Psoas muscle (tissue), 8 donors: Measurements from ENCODE around the gene DEDD. TPM values are rescaled to one million over a fixed set of nuclear protein-coding genes. Genes with fewer than 3 reads are reported as not detected.

Experiments used
- ATAC-seq, 4 donors: fragments of 200-7000 bp; cut with Tn5 transposase; one replicate each; pipeline ENCODE4 v1.9.1; 2020; ENCODE audit warnings: moderate library complexity in 3 of 4, mild to moderate bottlenecking in 2 of 4
- DNase-seq, 2 donors: peaks; one replicate each; pipeline ENCODE4 v3.0.0-alpha.2; 2020
- H3K27ac ChIP-seq: fragments of 200-600 bp; one replicate; pipeline ENCODE4 v1.8.0; 2022
- H3K27me3 ChIP-seq, 3 donors: fragments of 200-600 bp in 1 of 3; one replicate each; pipeline versions ENCODE4 v1.6.1 to v1.8.0; 2013 to 2022; ENCODE audit warnings: low read length in 2 of 3, mild to moderate bottlenecking in 2 of 3, moderate library complexity in 1 of 3; ENCODE audit not compliant: insufficient read depth in 3 of 3
- H3K36me3 ChIP-seq, 2 donors: fragments of 200-600 bp in 1 of 2; one replicate each; pipeline versions ENCODE4 v1.6.1 to v1.8.0; 2013 to 2022; ENCODE audit warnings: low read depth in 1 of 2, mild to moderate bottlenecking in 1 of 2, moderate library complexity in 1 of 2; ENCODE audit not compliant: insufficient read depth in 1 of 2
- H3K4me1 ChIP-seq: fragments of 200-600 bp; one replicate; pipeline ENCODE4 v1.8.0; 2022
- H3K4me3 ChIP-seq: fragments of 200-600 bp; one replicate; pipeline ENCODE4 v1.8.0; 2022; ENCODE audit warnings: mild to moderate bottlenecking
- H3K9me3 ChIP-seq: fragments of 200-600 bp; one replicate; pipeline ENCODE4 v1.8.0; 2022
- WGBS, 3 donors: extraction: QIAGEN DNeasy Blood & Tissue Kit; methylation state at CpG; one replicate each; pipeline versions ENCODE4 v1.1.6 to v1.1.7; 2013; 5-methylcytosine and 5-hydroxymethylcytosine counted together
- intact Hi-C, 2 donors: fragments of 100-400 bp; cut with DNase I; formaldehyde crosslinking; loops; one replicate each; pipeline versions ENCODE4 v1.11.0 to v1.14.2; 2022
- long read RNA-seq, 2 donors: library from polyadenylated mRNA; unstranded; transcript quantifications; one replicate each; pipeline ENCODE4 v2.0.0, GENCODE V29; 2021
- polyA plus RNA-seq, 3 donors: library from polyadenylated mRNA; stranded (reverse); fragments of 200-250 nt; gene quantifications; one replicate each; pipeline ENCODE4 v1.2.3, GENCODE V29; 2013
- total RNA-seq, 4 donors: library from RNA; stranded (reverse); fragmentation: NEBNext Ultra II Directional in 2 of 4; extraction: Animal tissue kit (Norgen Biotek cat#: 25700) in 2 of 4; gene quantifications; one replicate each; pipeline versions ENCODE4 v1.2.1 to v1.2.4, GENCODE V29; 2021 to 2023
- TF ChIP-seq, protein P1 (sequence below): fragments of 200-600 bp; IDR thresholded peaks from one replicate; pipeline ENCODE4 v1.8.0; 2022; ENCODE audit warnings: antibody characterized with exemption
- donor health status: healthy with polysubstance abuse.
- donor health status: DM: no; HTN: no; CAD: no; lungs with moderate emphysema.
- donor health status: Bipolar disorder and iron deficiency.
- donor health status: healthy.
- donor health status: DM: yes; HTN: yes; CAD: no.
- donor health status: DM: no; HTN: no; CAD: no.
- donor health status: DM: no; HTN: no; CAD: no.
- donor health status: DM: yes; HTN: yes; CAD: no.

Gene DEDD, protein sequence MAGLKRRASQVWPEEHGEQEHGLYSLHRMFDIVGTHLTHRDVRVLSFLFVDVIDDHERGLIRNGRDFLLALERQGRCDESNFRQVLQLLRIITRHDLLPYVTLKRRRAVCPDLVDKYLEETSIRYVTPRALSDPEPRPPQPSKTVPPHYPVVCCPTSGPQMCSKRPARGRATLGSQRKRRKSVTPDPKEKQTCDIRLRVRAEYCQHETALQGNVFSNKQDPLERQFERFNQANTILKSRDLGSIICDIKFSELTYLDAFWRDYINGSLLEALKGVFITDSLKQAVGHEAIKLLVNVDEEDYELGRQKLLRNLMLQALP
- 10 to 100 TPM; 30.4 to 70.8 (median 51.5) TPM for total RNA-seq
- 10 to 100 TPM; 45.8 to 65.4 (median 63.5) TPM for polyA plus RNA-seq
- long read RNA-seq, donor 1, transcript DEDD-202 (6 exons, 2,345 nt): major isoform, 14 of 22 reads
- long read RNA-seq, donor 1, partial matches to known transcripts: 3 of 22 reads
- long read RNA-seq, donor 1, other reads (novel, unspliced or antisense): 1 of 22 reads
- long read RNA-seq, donor 2, transcript DEDD-202 (6 exons, 2,345 nt): major isoform, 55 of 68 reads
- long read RNA-seq, donor 2, partial matches to known transcripts: 4 of 68 reads
- long read RNA-seq, donor 2, other reads (novel, unspliced or antisense): 4 of 68 reads

GRCh38 chr1:161132410-161133219 is at the start of gene DEDD:
DEDD (minus strand) TSS chr1:161132667; CDS start chr1:161124462, 8,205 bp downstream.
- peak within 1 kb of the TSS; percentile 92 for H3K27ac ChIP-seq
- no peaks in the 10 kb centered on the region for H3K9me3 ChIP-seq
- peak within 1 kb of the TSS; percentile 71 for H3K4me3 ChIP-seq
- intact Hi-C loops: loop anchor here (1.0 to 5.0 kb wide), 3 partner anchors 22 to 85 kb away; partner anchors contain the start of genes B4GALT3 (in 1 of the 2) and USF1 (in 1 of the 2)
- 0% methylated on average over 43 to 68 of the region's 68 CpGs for WGBS, 3 donors
- peaks cover 9 to 31% of the 10 kb centered on the region in 2 donors for H3K36me3 ChIP-seq
- peak; percentile 95 to 98 for DNase-seq
- H3K27me3 ChIP-seq: no peaks in the 10 kb centered on the region
- TF ChIP-seq, protein P1, sequence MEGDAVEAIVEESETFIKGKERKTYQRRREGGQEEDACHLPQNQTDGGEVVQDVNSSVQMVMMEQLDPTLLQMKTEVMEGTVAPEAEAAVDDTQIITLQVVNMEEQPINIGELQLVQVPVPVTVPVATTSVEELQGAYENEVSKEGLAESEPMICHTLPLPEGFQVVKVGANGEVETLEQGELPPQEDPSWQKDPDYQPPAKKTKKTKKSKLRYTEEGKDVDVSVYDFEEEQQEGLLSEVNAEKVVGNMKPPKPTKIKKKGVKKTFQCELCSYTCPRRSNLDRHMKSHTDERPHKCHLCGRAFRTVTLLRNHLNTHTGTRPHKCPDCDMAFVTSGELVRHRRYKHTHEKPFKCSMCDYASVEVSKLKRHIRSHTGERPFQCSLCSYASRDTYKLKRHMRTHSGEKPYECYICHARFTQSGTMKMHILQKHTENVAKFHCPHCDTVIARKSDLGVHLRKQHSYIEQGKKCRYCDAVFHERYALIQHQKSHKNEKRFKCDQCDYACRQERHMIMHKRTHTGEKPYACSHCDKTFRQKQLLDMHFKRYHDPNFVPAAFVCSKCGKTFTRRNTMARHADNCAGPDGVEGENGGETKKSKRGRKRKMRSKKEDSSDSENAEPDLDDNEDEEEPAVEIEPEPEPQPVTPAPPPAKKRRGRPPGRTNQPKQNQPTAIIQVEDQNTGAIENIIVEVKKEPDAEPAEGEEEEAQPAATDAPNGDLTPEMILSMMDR: no peak
- peaks cover 52% of the 10 kb centered on the region for H3K4me1 ChIP-seq
- ATAC-seq: peak; percentile 94 to 96 (median 95)

DNA sequence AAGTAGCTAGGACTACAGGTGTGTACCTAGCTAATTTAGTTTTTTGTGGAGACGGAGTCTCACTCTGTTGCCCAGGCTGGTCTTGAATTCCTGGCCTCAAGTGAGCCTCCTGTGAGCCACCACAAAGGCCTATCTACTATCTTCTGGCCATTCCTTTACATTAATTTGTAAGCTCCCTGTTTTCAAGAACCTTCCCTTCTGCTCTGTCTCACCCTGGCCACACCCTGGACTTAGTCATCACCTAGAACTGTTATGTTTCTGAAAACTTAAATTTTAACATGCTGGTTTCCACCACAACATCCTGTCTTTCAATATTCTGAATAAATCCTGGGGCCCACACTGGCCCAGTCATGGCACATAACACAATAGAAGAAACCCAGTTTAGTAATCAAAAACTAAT is 49.7 kb upstream of the DEDD start:
- H3K9me3 ChIP-seq: no peaks in the 10 kb centered on the region
- H3K4me1 ChIP-seq: peaks cover 16% of the 10 kb centered on the region
- TF ChIP-seq, protein P1: no peak
- intact Hi-C loops: no loop called here
- ATAC-seq: no peak
- WGBS, 3 donors: 98 to 100% (median 100%) methylated on average over 1 of the region's 1 CpG
- peak in 1 of 2 donors; percentile 3 for DNase-seq
- no peak overlapping the region for H3K4me3 ChIP-seq
- H3K27me3 ChIP-seq: no peaks in the 10 kb centered on the region
- H3K36me3 ChIP-seq: no peaks in the 10 kb centered on the region
- no peak overlapping the region for H3K27ac ChIP-seq

GRCh38 chr1:161180639-161181038 is 48.2 kb upstream of the DEDD start:
- no peak overlapping the region for H3K27ac ChIP-seq
- peaks cover 21% of the 10 kb centered on the region for H3K4me1 ChIP-seq
- intact Hi-C loops: no loop called here
- H3K36me3 ChIP-seq: peaks cover 0 to 8% of the 10 kb centered on the region in 2 donors
- no peak for DNase-seq
- WGBS, 3 donors: 52 to 75% (median 53%) methylated on average over 1 of the region's 1 CpG
- no peaks in the 10 kb centered on the region for H3K9me3 ChIP-seq
- no peak for ATAC-seq
- no peaks in the 10 kb centered on the region for H3K27me3 ChIP-seq
- no peak overlapping the region for H3K4me3 ChIP-seq
- TF ChIP-seq, protein P1: peak; percentile 7

- DNase-seq: peak in 1 of 2 donors; percentile 2
- H3K36me3 ChIP-seq: peaks cover 0 to 17% of the 10 kb centered on the region in 2 donors
- H3K4me3 ChIP-seq: no peak overlapping the region
- ATAC-seq: no peak
- no peaks in the 10 kb centered on the region for H3K27me3 ChIP-seq
- WGBS, 3 donors: 93 to 98% (median 96%) methylated on average over 3 of the region's 3 CpGs
- H3K27ac ChIP-seq: no peak overlapping the region
- H3K4me1 ChIP-seq: peaks cover 17% of the 10 kb centered on the region
- intact Hi-C loops: no loop called here
- H3K9me3 ChIP-seq: no peaks in the 10 kb centered on the region
- TF ChIP-seq, protein P1: no peak
Observed at GRCh38 chr1:161179698-161180097, 47.2 kb upstream of the DEDD start.
